NCI-H146 treated with DMSO at 0.1 percent for 48 hours (cell line): ENCODE measurements around the gene THOP1.

Experiments used
- DNase-seq: peaks from one replicate; lab custom pipeline; 2025; ENCODE audit not compliant: unreplicated experiment; lab: John Stamatoyannopoulos, UW

The THOP1 gene

DNA sequence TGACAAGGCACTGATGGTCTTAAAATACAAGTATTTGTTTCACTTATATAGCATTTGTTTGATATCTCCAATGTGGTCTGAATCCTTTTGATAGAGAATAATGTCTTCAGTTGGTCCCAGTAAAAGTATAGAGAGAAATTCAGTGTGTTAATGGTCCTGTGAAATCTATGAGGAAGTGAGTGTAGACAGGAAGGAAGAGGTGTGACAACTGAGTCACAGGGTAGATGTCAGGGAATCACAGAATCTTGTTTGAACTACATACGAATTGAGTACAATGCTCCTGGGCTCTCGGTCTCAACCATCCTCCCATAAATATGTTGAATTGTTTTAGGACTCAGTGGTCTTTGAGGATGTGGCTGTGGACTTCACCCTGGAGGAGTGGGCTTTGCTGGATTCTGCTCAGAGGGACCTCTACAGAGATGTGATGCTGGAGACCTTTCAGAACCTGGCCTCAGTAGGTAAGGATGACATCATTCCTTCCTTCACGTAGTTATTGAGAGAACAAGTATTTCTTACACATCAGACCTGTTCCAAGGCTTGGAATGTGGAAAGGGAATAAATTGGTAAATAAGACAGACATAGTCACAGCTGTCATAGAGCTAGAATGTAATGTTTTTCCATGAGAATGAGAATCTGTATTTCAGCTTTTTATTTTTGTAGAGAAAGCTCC is 65.1 kb downstream of the THOP1 start:
- DNase-seq: no peak

DNA sequence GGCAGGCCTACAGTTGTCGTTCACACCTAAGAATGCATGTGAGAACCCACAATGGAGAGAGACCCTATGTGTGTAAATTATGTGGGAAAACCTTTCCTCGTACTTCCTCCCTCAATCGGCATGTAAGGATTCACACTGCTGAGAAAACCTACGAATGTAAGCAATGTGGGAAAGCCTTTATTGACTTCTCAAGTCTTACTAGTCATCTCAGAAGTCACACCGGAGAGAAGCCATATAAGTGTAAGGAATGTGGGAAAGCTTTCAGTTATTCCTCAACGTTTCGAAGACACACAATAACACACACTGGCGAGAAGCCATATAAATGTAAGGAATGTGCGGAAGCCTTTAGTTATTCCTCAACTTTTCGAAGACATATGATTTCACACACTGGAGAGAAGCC is 67.3 kb downstream of the THOP1 start:
- no peak for DNase-seq

DNA sequence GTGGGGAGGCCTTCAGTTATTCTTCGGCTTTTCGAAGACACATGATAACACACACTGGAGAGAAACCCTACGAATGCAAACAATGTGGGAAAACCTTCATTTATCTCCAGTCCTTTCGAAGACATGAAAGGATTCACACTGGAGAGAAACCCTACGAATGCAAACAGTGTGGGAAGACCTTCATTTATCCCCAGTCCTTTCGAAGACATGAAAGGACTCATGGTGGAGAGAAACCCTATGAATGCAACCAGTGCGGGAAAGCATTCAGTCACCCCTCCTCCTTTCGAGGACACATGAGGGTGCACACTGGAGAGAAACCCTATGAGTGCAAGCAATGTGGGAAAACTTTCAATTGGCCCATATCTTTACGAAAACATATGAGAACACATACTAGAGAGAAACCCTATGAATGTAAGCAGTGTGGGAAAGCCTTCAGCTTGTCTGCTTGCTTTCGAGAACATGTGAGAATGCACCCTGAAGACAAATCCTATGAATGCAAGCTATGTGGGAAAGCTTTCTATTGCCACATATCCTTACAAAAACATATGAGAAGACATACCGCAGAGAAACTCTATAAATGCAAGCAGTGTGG is 67.8 kb downstream of the THOP1 start:
- DNase-seq: no peak

DNA sequence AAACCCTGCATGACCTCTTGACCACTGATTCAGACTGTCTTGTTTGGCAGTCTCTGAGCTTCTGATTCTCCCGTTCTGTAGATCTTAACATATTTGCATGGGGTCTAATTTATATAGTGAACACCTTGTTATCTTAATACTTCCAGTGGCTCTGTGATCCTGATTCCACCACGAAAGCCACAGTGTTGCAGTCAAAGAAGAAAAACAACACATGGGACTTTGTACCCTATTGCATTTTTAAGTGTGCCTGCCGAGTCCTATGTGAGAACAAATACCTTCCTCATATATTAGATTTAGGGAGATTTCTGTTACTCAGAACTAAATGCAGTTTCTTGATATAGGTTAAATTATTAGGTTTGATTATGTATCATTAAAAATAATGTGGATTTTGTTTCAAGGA is 69.5 kb downstream of the THOP1 start:
- no peak for DNase-seq

DNA sequence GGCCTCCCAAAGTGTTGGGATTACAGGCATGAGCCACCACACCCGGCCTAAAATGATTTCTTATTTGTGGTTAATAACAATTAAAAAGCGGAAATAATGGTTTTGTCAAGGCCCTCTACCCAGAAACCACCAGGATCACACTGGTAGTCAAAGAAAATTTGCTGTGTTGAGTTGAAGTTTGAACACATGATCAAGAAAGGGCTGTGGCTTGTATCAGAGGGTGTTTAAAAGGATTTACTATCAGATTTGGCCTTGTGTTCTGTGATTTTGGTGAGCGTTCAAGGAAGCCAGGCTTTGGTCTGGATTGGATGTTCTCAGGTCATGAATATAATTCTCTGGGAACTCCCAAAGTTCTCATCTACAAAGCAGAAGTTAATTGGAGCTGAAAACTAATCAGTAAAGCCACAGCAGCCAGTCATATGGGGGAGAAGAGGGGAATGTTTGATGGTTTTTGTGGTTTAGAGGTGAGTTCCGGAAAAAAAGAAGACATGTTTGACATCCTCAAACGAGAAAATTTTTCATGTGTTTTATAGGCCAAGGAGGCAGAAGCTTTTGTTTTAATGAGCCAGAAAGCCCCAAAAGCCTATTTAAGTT is 71.3 kb downstream of the THOP1 start:
- no peak for DNase-seq

DNA sequence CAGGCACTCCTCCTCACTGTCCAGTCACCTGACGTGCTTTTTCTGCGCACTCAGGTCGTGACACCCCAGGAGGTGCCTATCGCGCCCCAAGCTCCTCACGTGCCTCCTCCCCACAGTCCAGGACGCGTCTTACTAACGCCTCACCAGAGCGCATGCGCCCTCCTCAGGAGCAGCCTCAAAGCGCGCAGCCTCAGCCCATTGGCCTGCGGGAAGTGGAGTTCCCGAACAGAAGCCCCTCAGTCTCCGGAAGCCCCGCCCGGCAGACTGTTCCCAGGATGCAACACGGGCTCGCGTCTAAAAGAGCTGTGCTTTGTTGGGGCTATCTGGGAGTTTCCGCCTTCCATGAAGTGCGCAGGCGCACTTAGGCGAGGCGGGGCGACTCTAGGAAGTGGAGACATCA is 73.6 kb downstream of the THOP1 start:
- no peak for DNase-seq

DNA sequence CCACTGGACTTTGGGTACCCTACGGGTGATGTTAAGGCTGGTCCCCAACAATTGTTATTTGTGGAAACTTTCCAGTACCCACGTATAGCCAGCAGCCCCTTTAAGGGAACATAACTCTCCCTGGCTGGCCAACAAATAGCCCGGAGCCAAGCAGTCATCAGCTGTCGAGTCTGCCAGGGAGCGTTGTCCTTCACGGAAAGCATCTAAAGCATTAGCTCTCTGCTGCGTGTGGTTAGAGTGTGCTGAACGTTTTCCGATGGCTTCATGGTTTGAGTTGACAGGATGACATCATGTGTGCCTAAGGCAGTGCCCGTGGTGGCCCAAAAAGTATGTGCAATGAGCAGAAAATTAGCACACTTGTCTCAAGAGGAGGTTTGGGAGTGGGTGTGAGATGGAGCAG is 78.5 kb downstream of the THOP1 start:
- no peak for DNase-seq
